GM12878 (cell line): ENCODE data around the gene MMADHC. TPM values are rescaled to one million over a fixed set of nuclear protein-coding genes. Genes with fewer than 3 reads are reported as not detected.

Experiments
- ATAC-seq: fragments of 200-7000 bp; cut with Tn5 transposase; 3 replicates; pipeline ENCODE4 v1.9.1; 2020; ENCODE audit warnings: mild to moderate bottlenecking, moderate library complexity
- BruUV-seq: library from RNA; stranded (reverse); fragments of 400-500 nt; replicated peaks from 2 replicates; lab custom pipeline; 2021; lab: Mats Ljungman, UMichigan
- CTCF ChIA-PET: fragments of 300-600 bp; sonication (Branson Sonifier 250); formaldehyde crosslinking; extraction: SDS; loops from one replicate; lab custom pipeline; 2021; ENCODE audit warnings: inconsistent platforms; lab: Yijun Ruan, JAX
- POLR2A ChIA-PET: fragments of 350-600 bp; formaldehyde crosslinking; extraction: SDS; loops from one replicate; lab custom pipeline; 2021; ENCODE audit warnings: inconsistent platforms; lab: Charles Lee
- RAD21 ChIA-PET: fragments of 300-600 bp; sonication (Branson Sonifier 250); formaldehyde crosslinking; loops from one replicate; lab custom pipeline; 2023; ENCODE audit warnings: antibody characterized with exemption; ENCODE audit not compliant: unreplicated experiment; lab: Charles Lee
- SMC1A ChIA-PET: fragments of 300-600 bp; sonication (Branson Sonifier 250); formaldehyde crosslinking; loops from one replicate; lab custom pipeline; 2023; ENCODE audit not compliant: unreplicated experiment, uncharacterized antibody; lab: Charles Lee
- DNase-seq: peaks from one replicate; pipeline ENCODE4 v3.0.0-alpha.2; 2011; ENCODE audit warnings: low read depth, low spot score
- FAIRE-seq: peaks from 3 replicates; lab custom pipeline; 2011; peaks lifted over from hg19 to GRCh38; lab: Jason Lieb, UNC
- H2AFZ ChIP-seq: 2 replicates; pipeline ENCODE4 v1.6.0; 2011; ENCODE audit warnings: low read depth, low read length, control low read depth; ENCODE audit not compliant: control insufficient read depth
- H3K27ac ChIP-seq: 2 replicates; pipeline ENCODE4 v1.5.1; 2011; ENCODE audit warnings: control low read depth; ENCODE audit not compliant: control insufficient read depth, insufficient read depth
- H3K27me3 ChIP-seq, 2 experiments: replicated peaks in 1 of 2; 2 replicates each; pipeline versions ENCODE4 v1.6.0 to v1.6.1; 2011; ENCODE audit warnings: low read length in 1 of 2; ENCODE audit not compliant: control insufficient read depth in 2 of 2, insufficient read depth in 2 of 2
- H3K36me3 ChIP-seq, 2 experiments: 2 replicates each; pipeline ENCODE4 v1.5.1; 2011; ENCODE audit warnings: low read length in 1 of 2; ENCODE audit not compliant: control insufficient read depth in 2 of 2, insufficient read depth in 2 of 2
- H3K4me1 ChIP-seq: 2 replicates; pipeline ENCODE4 v1.6.1; 2011; ENCODE audit warnings: mild to moderate bottlenecking, low read length, moderate library complexity, mixed read lengths; ENCODE audit not compliant: control insufficient read depth, insufficient read depth
- H3K4me2 ChIP-seq: 2 replicates; pipeline ENCODE4 v1.6.0; 2011; ENCODE audit warnings: control low read depth; ENCODE audit not compliant: control insufficient read depth, insufficient read depth
- H3K4me3 ChIP-seq: fragments of 200-600 bp; sonication (generic); 2 replicates; pipeline ENCODE4 v1.5.1; 2016
- H3K79me2 ChIP-seq: 2 replicates; pipeline ENCODE4 v1.6.0; 2011; ENCODE audit warnings: low read length; ENCODE audit not compliant: control insufficient read depth, insufficient read depth
- H3K9ac ChIP-seq: 2 replicates; pipeline ENCODE4 v1.8.0; 2011; ENCODE audit warnings: low read length, control low read depth, mixed read lengths; ENCODE audit not compliant: control insufficient read depth, insufficient read depth
- H3K9me3 ChIP-seq: replicated peaks from 3 replicates; pipeline ENCODE4 v1.5.1; 2011; ENCODE audit warnings: mild to moderate bottlenecking, low read length; ENCODE audit not compliant: control insufficient read depth, insufficient read depth
- H4K20me1 ChIP-seq: 2 replicates; pipeline ENCODE4 v1.6.0; 2011; ENCODE audit not compliant: control insufficient read depth, insufficient read depth
- BHLHE40 ChIP-seq, 2 experiments: fragments of 450-650 bp in 1 of 2; IDR thresholded peaks; 2 replicates each; pipeline ENCODE4 v1.6.1; 2011 to 2017; ENCODE audit warnings: low read depth in 2 of 2, borderline replicate concordance in 1 of 2, improper control_type of control experiment in 1 of 2, low read length in 1 of 2, mild to moderate bottlenecking in 1 of 2
- CBX5 ChIP-seq: sonication (generic); IDR thresholded peaks from 2 replicates; pipeline ENCODE4 v1.6.1; 2016; ENCODE audit warnings: low read depth, moderate library complexity, mild to moderate bottlenecking, inconsistent platforms
- HDAC6 ChIP-seq: fragments of 200-600 bp; sonication (generic); IDR thresholded peaks from one replicate; pipeline ENCODE4 v1.8.0; 2017; ENCODE audit warnings: antibody characterized with exemption; ENCODE audit not compliant: unreplicated experiment
- RCOR1 ChIP-seq: conservative IDR thresholded peaks from 2 replicates; pipeline ENCODE4 v1.6.1; 2012; ENCODE audit warnings: low read depth, low read length, improper control_type of control experiment
- WGBS: methylation state at CpG from one replicate; pipeline ENCODE4 v1.1.6; 2016; ENCODE audit warnings: low lambda C conversion rate; ENCODE audit not compliant: insufficient replicate concordance, insufficient coverage; ENCODE audit errors: missing lambda C conversion rate; 5-methylcytosine and 5-hydroxymethylcytosine counted together
- in situ Hi-C: fragments of 300-500 bp; cut with MboI; formaldehyde crosslinking; loops from 9 replicates; pipeline ENCODE4 v1.14.3; 2018; ENCODE audit warnings: mixed read lengths
- intact Hi-C: fragments of 100-400 bp; cut with micrococcal nuclease; formaldehyde crosslinking; loops from one replicate; pipeline ENCODE4 v1.14.2; 2022; ENCODE audit not compliant: unreplicated experiment
- polyA plus RNA-seq, 11 experiments: library from polyadenylated mRNA; depleted of rRNA in 4 of 11; unstranded in 6 of 11; stranded (reverse) in 5 of 11; fragments of >200 nt; fragmentation: Nextera tagmentation in 4 of 11; fragmentation: Illumina TruSeq in 1 of 11; extraction: Ambion mirVana in 4 of 11; extraction: Trizol in 1 of 11; gene quantifications; 1 replicate in 1 of 11; 2 replicates in 10 of 11; pipeline versions ENCODE4 v1.2.1 to v1.2.3, GENCODE V29; 2011 to 2016; ENCODE audit warnings: inconsistent platforms in 2 of 11, missing spikeins in 2 of 11, low read depth in 1 of 11
- total RNA-seq, 4 experiments: library from RNA; depleted of rRNA in 3 of 4; stranded (reverse); fragments of >200 nt in 3 of 4; fragmentation: Illumina TruSeq in 1 of 4; extraction: Trizol in 1 of 4; gene quantifications; 2 replicates each; pipeline versions ENCODE4 v1.2.1 to v1.2.3, GENCODE V29; 2013 to 2021

MMADHC gene
- total and polyA plus RNA-seq, 10 of the 15 experiments (the other 5 are each of a cell fraction or from before 2014, with no cell fraction given), result 93.6 to 415 (median 147) TPM

- TF ChIP-seq BHLHE40 (IDR thresholded peaks at IDR 0.05; ENCODE audit: borderline replicate concordance in 1 of 2, low read depth in 2 of 2, low read length in 1 of 2) (no peak), RCOR1 (no peak)
These were observed 6.8 kb upstream of the MMADHC start (continued) for GRCh38 chr2:149594411-149594810.

DNA sequence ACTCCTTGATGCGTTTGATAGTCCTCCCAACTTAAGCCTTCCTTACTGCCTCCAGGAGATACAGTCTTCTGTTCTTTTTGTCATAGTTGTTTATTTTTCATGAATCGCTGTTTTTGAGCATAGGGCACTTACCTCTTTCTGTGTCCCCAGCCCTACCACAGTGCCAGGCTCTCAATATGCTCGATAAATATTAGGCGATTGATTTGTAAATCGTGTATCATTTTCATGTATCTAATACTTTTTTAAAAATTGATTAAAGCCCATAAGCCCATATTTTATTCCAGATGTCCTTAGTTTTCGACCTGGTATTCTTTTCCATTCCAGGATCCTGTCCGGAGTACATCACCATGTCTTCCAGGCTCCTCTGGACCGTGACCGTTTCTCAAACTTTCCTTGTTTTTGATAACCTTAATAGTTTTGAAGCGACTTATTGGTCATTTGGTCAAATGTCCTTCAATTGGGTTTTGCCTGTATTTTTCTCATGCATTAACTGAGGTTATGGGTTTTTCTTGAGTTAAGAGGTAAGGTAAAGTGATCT is 444 bp upstream of the MMADHC start:
- intact Hi-C loops, result no loop called here
- TF ChIP-seq HDAC6, result no peak
- TF ChIP-seq CBX5, result peak; percentile 65; the same call in 1 of the 2 replicates
- DNase-seq, result no peak
- Histone ChIP-seq H3K79me2 (peaks cover 43% of the 10 kb centered on the region), H3K4me1 (no peaks in the 10 kb centered on the region), H3K9me3 (no peaks in the 10 kb centered on the region), H3K27ac (no peak overlapping the region), H3K27me3 (no peaks in the 10 kb centered on the region), H3K9ac (peak overlapping the region; percentile 95; the same call in 1 of the 2 replicates), H3K4me3 (peak overlapping the region; percentile 97; the same call in 1 of the 2 replicates), H4K20me1 (no peaks in the 10 kb centered on the region), H2AFZ (peak overlapping the region; percentile 95), H3K4me2 (peak overlapping the region; percentile 40), H3K36me3 (no peaks in the 10 kb centered on the region; a peak in 1 of 4 replicates)
- RAD21 ChIA-PET, result interaction anchor here (1.2 to 2.4 kb wide), 3 partner anchors 7 to 15 kb away, joined by 3 to 8 read pairs (median 4); no protein-coding TSS in a partner anchor
- CTCF ChIA-PET, result interaction anchor here (1.2 kb wide), 1 partner anchor 569 kb away, joined by 4 read pairs; no protein-coding TSS in a partner anchor
- POLR2A ChIA-PET, result no interaction called here
- BruUV-seq, result TSS peak; percentile 78
- SMC1A ChIA-PET, result no interaction called here
- no peak for FAIRE-seq
- 53% methylated on average over 10 of the region's 10 CpGs for WGBS
- ATAC-seq, result peak; percentile 25
- in situ Hi-C loops, result loop anchor here (25.0 kb wide), 2 partner anchors 1824 to 1951 kb away; partner anchors contain the start of gene RIF1
